HL-60 (cell line): ENCODE results near the gene CCK.

ENCODE experiments used
- CTCF ChIP-seq: IDR thresholded peaks from one replicate; pipeline ENCODE4 v1.5.1; 2011; ENCODE audit warnings: low read length, control low read depth, inconsistent platforms; ENCODE audit not compliant: insufficient read depth
- GABPA ChIP-seq: IDR thresholded peaks from 2 replicates; pipeline ENCODE4 v1.6.1; 2012; ENCODE audit warnings: low read depth
- POLR2AphosphoS5 ChIP-seq: IDR thresholded peaks from 2 replicates; pipeline ENCODE4 v1.6.1; 2012; ENCODE audit warnings: low read depth

- TF ChIP-seq CTCF, result no peak
- TF ChIP-seq POLR2AphosphoS5, result no peak
- TF ChIP-seq GABPA, result no peak
These were observed 40.3 kb downstream of the CCK start for GRCh38 chr3:42225486-42226363.
